GM12878 (cell line): ENCODE measurements around the gene C16orf92. TPM values are rescaled to one million over a fixed set of nuclear protein-coding genes. Genes with fewer than 3 reads are reported as not detected.

Experiments used
- ATAC-seq: fragments of 200-7000 bp; cut with Tn5 transposase; 3 replicates; pipeline ENCODE4 v1.9.1; 2020; ENCODE audit warnings: mild to moderate bottlenecking, moderate library complexity
- BruUV-seq: library from RNA; stranded (reverse); fragments of 400-500 nt; replicated peaks from 2 replicates; lab custom pipeline; 2021; lab: Mats Ljungman, UMichigan
- CTCF ChIA-PET: fragments of 300-600 bp; sonication (Branson Sonifier 250); formaldehyde crosslinking; extraction: SDS; loops from one replicate; lab custom pipeline; 2021; ENCODE audit warnings: inconsistent platforms; lab: Yijun Ruan, JAX
- POLR2A ChIA-PET: fragments of 350-600 bp; formaldehyde crosslinking; extraction: SDS; loops from one replicate; lab custom pipeline; 2021; ENCODE audit warnings: inconsistent platforms; lab: Charles Lee
- RAD21 ChIA-PET: fragments of 300-600 bp; sonication (Branson Sonifier 250); formaldehyde crosslinking; loops from one replicate; lab custom pipeline; 2023; ENCODE audit warnings: antibody characterized with exemption; ENCODE audit not compliant: unreplicated experiment; lab: Charles Lee
- SMC1A ChIA-PET: fragments of 300-600 bp; sonication (Branson Sonifier 250); formaldehyde crosslinking; loops from one replicate; lab custom pipeline; 2023; ENCODE audit not compliant: unreplicated experiment, uncharacterized antibody; lab: Charles Lee
- DNase-seq: peaks from one replicate; pipeline ENCODE4 v3.0.0-alpha.2; 2011; ENCODE audit warnings: low read depth, low spot score
- FAIRE-seq: peaks from 3 replicates; lab custom pipeline; 2011; peaks lifted over from hg19 to GRCh38; lab: Jason Lieb, UNC
- H2AFZ ChIP-seq: 2 replicates; pipeline ENCODE4 v1.6.0; 2011; ENCODE audit warnings: low read depth, low read length, control low read depth; ENCODE audit not compliant: control insufficient read depth
- H3K27ac ChIP-seq: 2 replicates; pipeline ENCODE4 v1.5.1; 2011; ENCODE audit warnings: control low read depth; ENCODE audit not compliant: control insufficient read depth, insufficient read depth
- H3K27me3 ChIP-seq, 2 experiments: replicated peaks in 1 of 2; 2 replicates each; pipeline versions ENCODE4 v1.6.0 to v1.6.1; 2011; ENCODE audit warnings: low read length in 1 of 2; ENCODE audit not compliant: control insufficient read depth in 2 of 2, insufficient read depth in 2 of 2
- H3K36me3 ChIP-seq, 2 experiments: 2 replicates each; pipeline ENCODE4 v1.5.1; 2011; ENCODE audit warnings: low read length in 1 of 2; ENCODE audit not compliant: control insufficient read depth in 2 of 2, insufficient read depth in 2 of 2
- H3K4me1 ChIP-seq: 2 replicates; pipeline ENCODE4 v1.6.1; 2011; ENCODE audit warnings: mild to moderate bottlenecking, low read length, moderate library complexity, mixed read lengths; ENCODE audit not compliant: control insufficient read depth, insufficient read depth
- H3K4me2 ChIP-seq: 2 replicates; pipeline ENCODE4 v1.6.0; 2011; ENCODE audit warnings: control low read depth; ENCODE audit not compliant: control insufficient read depth, insufficient read depth
- H3K4me3 ChIP-seq: fragments of 200-600 bp; sonication (generic); 2 replicates; pipeline ENCODE4 v1.5.1; 2016
- H3K79me2 ChIP-seq: 2 replicates; pipeline ENCODE4 v1.6.0; 2011; ENCODE audit warnings: low read length; ENCODE audit not compliant: control insufficient read depth, insufficient read depth
- H3K9ac ChIP-seq: 2 replicates; pipeline ENCODE4 v1.8.0; 2011; ENCODE audit warnings: low read length, control low read depth, mixed read lengths; ENCODE audit not compliant: control insufficient read depth, insufficient read depth
- H3K9me3 ChIP-seq: replicated peaks from 3 replicates; pipeline ENCODE4 v1.5.1; 2011; ENCODE audit warnings: mild to moderate bottlenecking, low read length; ENCODE audit not compliant: control insufficient read depth, insufficient read depth
- H4K20me1 ChIP-seq: 2 replicates; pipeline ENCODE4 v1.6.0; 2011; ENCODE audit not compliant: control insufficient read depth, insufficient read depth
- LARP7 ChIP-seq: fragments of 450-650 bp; IDR thresholded peaks from 2 replicates; pipeline ENCODE4 v1.6.1; 2017; ENCODE audit warnings: mild to moderate bottlenecking
- SMARCA5 ChIP-seq: fragments of 450-650 bp; IDR thresholded peaks from 2 replicates; pipeline ENCODE4 v1.6.1; 2017; ENCODE audit warnings: mild to moderate bottlenecking
- SRF ChIP-seq, 2 experiments: IDR thresholded peaks; 2 replicates each; pipeline ENCODE4 v1.6.1; 2011; ENCODE audit warnings: low read depth in 2 of 2, low read length in 2 of 2, mild to moderate bottlenecking in 1 of 2, moderate library complexity in 1 of 2
- TARDBP ChIP-seq: IDR thresholded peaks from 2 replicates; pipeline ENCODE4 v1.6.1; 2016; ENCODE audit warnings: borderline replicate concordance
- WGBS: methylation state at CpG from one replicate; pipeline ENCODE4 v1.1.6; 2016; ENCODE audit warnings: low lambda C conversion rate; ENCODE audit not compliant: insufficient replicate concordance, insufficient coverage; ENCODE audit errors: missing lambda C conversion rate; 5-methylcytosine and 5-hydroxymethylcytosine counted together
- in situ Hi-C: fragments of 300-500 bp; cut with MboI; formaldehyde crosslinking; loops from 9 replicates; pipeline ENCODE4 v1.14.3; 2018; ENCODE audit warnings: mixed read lengths
- intact Hi-C: fragments of 100-400 bp; cut with micrococcal nuclease; formaldehyde crosslinking; loops from one replicate; pipeline ENCODE4 v1.14.2; 2022; ENCODE audit not compliant: unreplicated experiment
- polyA plus RNA-seq, 11 experiments: library from polyadenylated mRNA; depleted of rRNA in 4 of 11; unstranded in 6 of 11; stranded (reverse) in 5 of 11; fragments of >200 nt; fragmentation: Nextera tagmentation in 4 of 11; fragmentation: Illumina TruSeq in 1 of 11; extraction: Ambion mirVana in 4 of 11; extraction: Trizol in 1 of 11; gene quantifications; 1 replicate in 1 of 11; 2 replicates in 10 of 11; pipeline versions ENCODE4 v1.2.1 to v1.2.3, GENCODE V29; 2011 to 2016; ENCODE audit warnings: inconsistent platforms in 2 of 11, missing spikeins in 2 of 11, low read depth in 1 of 11
- total RNA-seq, 4 experiments: library from RNA; depleted of rRNA in 3 of 4; stranded (reverse); fragments of >200 nt in 3 of 4; fragmentation: Illumina TruSeq in 1 of 4; extraction: Trizol in 1 of 4; gene quantifications; 2 replicates each; pipeline versions ENCODE4 v1.2.1 to v1.2.3, GENCODE V29; 2013 to 2021

Gene C16orf92
- total and polyA plus RNA-seq, 10 of the 15 experiments (the other 5 are each of a cell fraction or from before 2014, with no cell fraction given): not detected

GRCh38 chr16:29993903-29994599 is 28.9 kb upstream of the C16orf92 start:
- no peak for TF ChIP-seq TARDBP
- TF ChIP-seq SRF (IDR thresholded peaks at IDR 0.05; ENCODE audit: low read depth in 2 of 2, low read length in 2 of 2): no peak
- intact Hi-C loops (no loop called here), in situ Hi-C loops (no loop called here)
- Histone ChIP-seq H2AFZ (no peak overlapping the region), H3K27me3 (no peaks in the 10 kb centered on the region), H4K20me1 (no peaks in the 10 kb centered on the region), H3K4me2 (peak overlapping the region; percentile 82), H3K9me3 (no peaks in the 10 kb centered on the region), H3K36me3 (peaks cover 6 to 18% of the 10 kb centered on the region in 2 experiments), H3K79me2 (peaks cover 19% of the 10 kb centered on the region), H3K4me1 (peaks cover 9% of the 10 kb centered on the region), H3K9ac (peak overlapping the region; percentile 88), H3K27ac (no peak overlapping the region; the same call in 1 of the 2 replicates), H3K4me3 (peak overlapping the region; percentile 81; the same call in 1 of the 2 replicates)
- ChIA-PET RAD21 (interaction anchor here (0.7 to 0.8 kb wide), 2 partner anchors 8 to 22 kb away, joined by 3 read pairs; no protein-coding TSS in a partner anchor), POLR2A (interaction anchor here (1.0 to 2.8 kb wide), 5 partner anchors 18 to 69 kb away, joined by 3 to 10 read pairs (median 8); partner anchors contain the start of genes KCTD13 and TAOK2), SMC1A (interaction anchor here (0.7 to 1.9 kb wide), 3 partner anchors 19 to 61 kb away, joined by 3 to 9 read pairs (median 4); partner anchors contain the start of gene TAOK2), CTCF (interaction anchor here (0.9 to 1.9 kb wide), 2 partner anchors 21 to 77 kb away, joined by 3 to 6 read pairs; partner anchors contain the start of gene TAOK2)
- FAIRE-seq (no peak), ATAC-seq (no peak), DNase-seq (no peak)
- WGBS: 94% methylated on average over 9 of the region's 9 CpGs
- BruUV-seq: TSS peak; percentile 89

- FAIRE-seq (no peak), ATAC-seq (peak; percentile 75), DNase-seq (no peak)
- peaks cover 8 to 15% of the 10 kb centered on the region in 2 experiments for H3K36me3 ChIP-seq
- peaks cover 9% of the 10 kb centered on the region for H3K4me1 ChIP-seq
- H3K4me2 ChIP-seq: peak overlapping the region; percentile 82
- ChIA-PET SMC1A (interaction anchor here (1.3 to 1.9 kb wide), 2 partner anchors 22 to 32 kb away, joined by 3 to 9 read pairs; partner anchors contain the start of genes TAOK2 and TMEM219), POLR2A (interaction anchor here (0.5 to 2.8 kb wide), 9 partner anchors 19 to 69 kb away, joined by 3 to 16 read pairs (median 6); partner anchors contain the start of genes KCTD13, TAOK2 and TMEM219), CTCF (interaction anchor here (0.9 to 1.9 kb wide), 4 partner anchors 22 to 78 kb away, joined by 3 to 6 read pairs (median 4); partner anchors contain the start of genes TAOK2 and TMEM219), RAD21 (interaction anchor here (0.6 to 1.4 kb wide), 3 partner anchors 22 to 1502 kb away, joined by 3 to 5 read pairs (median 3); no protein-coding TSS in a partner anchor)
- H3K4me3 ChIP-seq: peak overlapping the region; percentile 81
- H2AFZ ChIP-seq: peak overlapping the region; percentile 98
- BruUV-seq: no TSS peak
- WGBS: 10% methylated on average over 24 of the region's 24 CpGs
- H3K27ac ChIP-seq: peak overlapping the region; percentile 91
- H3K9me3 ChIP-seq: no peaks in the 10 kb centered on the region
- TF ChIP-seq LARP7 (peak; percentile 17; the same call in 1 of the 2 replicates), SMARCA5 (no peak)
- H3K79me2 ChIP-seq: peaks cover 19% of the 10 kb centered on the region
- in situ Hi-C loops (no loop called here), intact Hi-C loops (no loop called here)
- no peaks in the 10 kb centered on the region for H3K27me3 ChIP-seq
- H3K9ac ChIP-seq: peak overlapping the region; percentile 88
- no peaks in the 10 kb centered on the region for H4K20me1 ChIP-seq
These were observed 28.2 kb upstream of the C16orf92 start for GRCh38 chr16:29994600-29995323.
